ENCODE measurements around the gene TMEM26. TPM values are rescaled to one million over a fixed set of nuclear protein-coding genes. Genes with fewer than 3 reads are reported as not detected.

TMEM26 gene
- total and polyA plus RNA-seq, 4 donors: 0.16 to 5.8 (median 0.80) TPM

DNA sequence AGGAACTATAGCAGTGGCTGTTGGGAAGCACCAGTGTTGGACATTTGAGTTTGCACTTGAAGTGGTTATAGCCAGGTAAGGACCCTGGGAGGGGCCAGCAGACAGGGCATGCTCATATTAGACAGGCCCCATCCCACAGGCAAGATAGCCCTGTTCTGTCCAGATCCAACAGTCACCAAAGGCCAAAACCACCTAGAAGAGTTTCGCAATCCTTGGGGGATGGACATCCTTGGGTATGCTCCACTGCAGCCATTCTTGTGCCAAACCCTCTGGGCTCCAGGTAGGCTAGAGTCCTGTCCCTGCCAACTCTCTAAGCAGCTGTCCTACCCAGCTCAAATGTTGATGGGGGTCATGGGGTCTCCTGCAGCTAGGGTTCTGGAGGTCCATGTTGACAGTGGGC, 76.8 kb downstream of the TMEM26 start:
- DNase-seq (no peak), ATAC-seq (ENCODE audit: insufficient read depth, low FRiP score) (no peak)
- H3K4me3 ChIP-seq: no peak overlapping the region
- H3K36me3 ChIP-seq (ENCODE audit: control insufficient read depth in 4 of 4, insufficient read depth in 4 of 4, low read length in 4 of 4): no peaks in the 10 kb centered on the region
- no peak overlapping the region for H3K27ac ChIP-seq (ENCODE audit: low read depth in 1 of 2, low read length in 1 of 2)
- 95 to 96% methylated on average over 1 of the region's 1 CpG for WGBS, 2 donors
- no peaks in the 10 kb centered on the region for H3K27me3 ChIP-seq (ENCODE audit: control insufficient read depth in 3 of 3, insufficient read depth in 3 of 3, low read length in 2 of 3)
- H3K9ac ChIP-seq (ENCODE audit: insufficient read depth in 1 of 2, low read length in 2 of 2): no peak overlapping the region
- H3K9me3 ChIP-seq (ENCODE audit: control insufficient read depth in 4 of 4, insufficient read depth in 3 of 4, low read length in 3 of 4): peaks cover 0 to 8% (median under 1%) of the 10 kb centered on the region in 4 donors
- TF ChIP-seq, protein P1, sequence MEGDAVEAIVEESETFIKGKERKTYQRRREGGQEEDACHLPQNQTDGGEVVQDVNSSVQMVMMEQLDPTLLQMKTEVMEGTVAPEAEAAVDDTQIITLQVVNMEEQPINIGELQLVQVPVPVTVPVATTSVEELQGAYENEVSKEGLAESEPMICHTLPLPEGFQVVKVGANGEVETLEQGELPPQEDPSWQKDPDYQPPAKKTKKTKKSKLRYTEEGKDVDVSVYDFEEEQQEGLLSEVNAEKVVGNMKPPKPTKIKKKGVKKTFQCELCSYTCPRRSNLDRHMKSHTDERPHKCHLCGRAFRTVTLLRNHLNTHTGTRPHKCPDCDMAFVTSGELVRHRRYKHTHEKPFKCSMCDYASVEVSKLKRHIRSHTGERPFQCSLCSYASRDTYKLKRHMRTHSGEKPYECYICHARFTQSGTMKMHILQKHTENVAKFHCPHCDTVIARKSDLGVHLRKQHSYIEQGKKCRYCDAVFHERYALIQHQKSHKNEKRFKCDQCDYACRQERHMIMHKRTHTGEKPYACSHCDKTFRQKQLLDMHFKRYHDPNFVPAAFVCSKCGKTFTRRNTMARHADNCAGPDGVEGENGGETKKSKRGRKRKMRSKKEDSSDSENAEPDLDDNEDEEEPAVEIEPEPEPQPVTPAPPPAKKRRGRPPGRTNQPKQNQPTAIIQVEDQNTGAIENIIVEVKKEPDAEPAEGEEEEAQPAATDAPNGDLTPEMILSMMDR (IDR thresholded peaks at IDR 0.05; ENCODE audit: control extremely low read depth, extremely low read depth): no peak
- H3K4me1 ChIP-seq (ENCODE audit: control insufficient read depth in 5 of 5, insufficient read depth in 5 of 5, low read length in 5 of 5): no peaks in the 10 kb centered on the region

- Histone ChIP-seq H3K4me1 (ENCODE audit: control insufficient read depth in 5 of 5, insufficient read depth in 5 of 5, low read length in 5 of 5) (no peaks in the 10 kb centered on the region), H3K27me3 (ENCODE audit: control insufficient read depth in 3 of 3, insufficient read depth in 3 of 3, low read length in 2 of 3) (no peaks in the 10 kb centered on the region), H3K9ac (ENCODE audit: insufficient read depth in 1 of 2, low read length in 2 of 2) (no peak overlapping the region), H3K27ac (ENCODE audit: low read depth in 1 of 2, low read length in 1 of 2) (no peak overlapping the region), H3K9me3 (ENCODE audit: control insufficient read depth in 4 of 4, insufficient read depth in 3 of 4, low read length in 3 of 4) (no peaks in the 10 kb centered on the region), H3K4me3 (no peak overlapping the region), H3K36me3 (ENCODE audit: control insufficient read depth in 4 of 4, insufficient read depth in 4 of 4, low read length in 4 of 4) (no peaks in the 10 kb centered on the region)
- ATAC-seq (ENCODE audit: insufficient read depth, low FRiP score) (no peak), DNase-seq (no peak)
- TF ChIP-seq, protein P1 (IDR thresholded peaks at IDR 0.05; ENCODE audit: control extremely low read depth, extremely low read depth): no peak
- WGBS, 2 donors: 92 to 95% methylated on average over 1 of the region's 1 CpG
Observed at GRCh38 chr10:61366365-61366764, 86.8 kb downstream of the TMEM26 start.

GRCh38 chr10:61364619-61365018, 88.6 kb downstream of the TMEM26 start:
- ATAC-seq (ENCODE audit: insufficient read depth, low FRiP score): no peak
- no peak overlapping the region for H3K4me3 ChIP-seq
- TF ChIP-seq, protein P1 (IDR thresholded peaks at IDR 0.05; ENCODE audit: control extremely low read depth, extremely low read depth): no peak
- H3K27ac ChIP-seq (ENCODE audit: low read depth in 1 of 2, low read length in 1 of 2): no peak overlapping the region
- DNase-seq: no peak
- WGBS, 2 donors: 69 to 90% methylated on average over 2 of the region's 2 CpGs
- H3K9me3 ChIP-seq (ENCODE audit: control insufficient read depth in 4 of 4, insufficient read depth in 3 of 4, low read length in 3 of 4): no peaks in the 10 kb centered on the region
- H3K27me3 ChIP-seq (ENCODE audit: control insufficient read depth in 3 of 3, insufficient read depth in 3 of 3, low read length in 2 of 3): no peaks in the 10 kb centered on the region
- no peak overlapping the region for H3K9ac ChIP-seq (ENCODE audit: insufficient read depth in 1 of 2, low read length in 2 of 2)
- no peaks in the 10 kb centered on the region for H3K4me1 ChIP-seq (ENCODE audit: control insufficient read depth in 5 of 5, insufficient read depth in 5 of 5, low read length in 5 of 5)
- no peaks in the 10 kb centered on the region for H3K36me3 ChIP-seq (ENCODE audit: control insufficient read depth in 4 of 4, insufficient read depth in 4 of 4, low read length in 4 of 4)

DNA sequence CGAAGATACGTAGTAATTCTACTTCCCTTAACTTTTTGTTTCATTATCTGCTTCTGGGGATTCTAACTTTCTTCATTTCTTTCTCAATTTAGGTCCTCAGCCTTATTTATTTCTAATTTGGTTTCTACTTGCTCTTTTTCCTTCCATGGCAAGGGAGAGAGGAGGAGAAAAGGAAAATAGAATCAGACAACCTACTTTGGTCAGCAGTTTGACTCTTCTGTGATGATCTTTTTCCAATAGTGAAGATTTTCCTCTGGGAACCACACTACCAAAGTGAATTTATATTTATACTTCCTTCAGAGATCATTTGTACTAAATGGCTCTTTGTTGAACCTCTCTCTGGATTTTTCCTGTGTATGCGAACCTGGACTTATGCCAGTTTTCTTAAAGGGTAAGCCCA, 90.2 kb downstream of the TMEM26 start:
- Histone ChIP-seq H3K4me1 (ENCODE audit: control insufficient read depth in 5 of 5, insufficient read depth in 5 of 5, low read length in 5 of 5) (no peaks in the 10 kb centered on the region), H3K9ac (ENCODE audit: insufficient read depth in 1 of 2, low read length in 2 of 2) (no peak overlapping the region), H3K36me3 (ENCODE audit: control insufficient read depth in 4 of 4, insufficient read depth in 4 of 4, low read length in 4 of 4) (no peaks in the 10 kb centered on the region), H3K27ac (ENCODE audit: low read depth in 1 of 2, low read length in 1 of 2) (no peak overlapping the region), H3K4me3 (no peak overlapping the region), H3K9me3 (ENCODE audit: control insufficient read depth in 4 of 4, insufficient read depth in 3 of 4, low read length in 3 of 4) (no peaks in the 10 kb centered on the region), H3K27me3 (ENCODE audit: control insufficient read depth in 3 of 3, insufficient read depth in 3 of 3, low read length in 2 of 3) (no peaks in the 10 kb centered on the region)
- WGBS, 2 donors: 67 to 74% methylated on average over 3 of the region's 3 CpGs
- TF ChIP-seq, protein P1 (IDR thresholded peaks at IDR 0.05; ENCODE audit: control extremely low read depth, extremely low read depth): no peak
- DNase-seq (peak in 1 of 3 donors; percentile 27), ATAC-seq (ENCODE audit: insufficient read depth, low FRiP score) (no peak)
